ENCODE data around the gene PRSS21.

GRCh38 chr16:2827831-2828520 lies 10.9 kb downstream of the PRSS21 start:
- TF ChIP-seq POLR2AphosphoS5 (IDR thresholded peaks at IDR 0.05; ENCODE audit: borderline replicate concordance, low read depth, low read length) (no peak), EZH2 (IDR thresholded peaks at IDR 0.05) (no peak)
